HEK293T (cell line): ENCODE results near the gene IL17REL.

ENCODE experiments used
- BHLHE40 ChIP-seq: fragments of 450-650 bp; IDR thresholded peaks from 2 replicates; pipeline ENCODE4 v1.6.1; 2016; ENCODE audit warnings: mild to moderate bottlenecking, moderate library complexity, borderline replicate concordance
- ELF4 ChIP-seq: fragments of 450-650 bp; IDR thresholded peaks from 2 replicates; pipeline ENCODE4 v1.6.1; 2017; ENCODE audit warnings: antibody characterized with exemption
- FOXA1 ChIP-seq: fragments of 450-650 bp; IDR thresholded peaks from 2 replicates; pipeline ENCODE4 v1.6.1; 2016; ENCODE audit warnings: mild to moderate bottlenecking
- NFRKB ChIP-seq: fragments of 450-650 bp; IDR thresholded peaks from 2 replicates; pipeline ENCODE4 v1.6.1; 2016; ENCODE audit warnings: mild to moderate bottlenecking, moderate library complexity
- SP1 ChIP-seq: fragments of 450-650 bp; IDR thresholded peaks from 2 replicates; pipeline ENCODE4 v1.6.1; 2017
- ZNF384 ChIP-seq: fragments of 450-650 bp; IDR thresholded peaks from 2 replicates; pipeline ENCODE4 v1.6.1; 2016

DNA sequence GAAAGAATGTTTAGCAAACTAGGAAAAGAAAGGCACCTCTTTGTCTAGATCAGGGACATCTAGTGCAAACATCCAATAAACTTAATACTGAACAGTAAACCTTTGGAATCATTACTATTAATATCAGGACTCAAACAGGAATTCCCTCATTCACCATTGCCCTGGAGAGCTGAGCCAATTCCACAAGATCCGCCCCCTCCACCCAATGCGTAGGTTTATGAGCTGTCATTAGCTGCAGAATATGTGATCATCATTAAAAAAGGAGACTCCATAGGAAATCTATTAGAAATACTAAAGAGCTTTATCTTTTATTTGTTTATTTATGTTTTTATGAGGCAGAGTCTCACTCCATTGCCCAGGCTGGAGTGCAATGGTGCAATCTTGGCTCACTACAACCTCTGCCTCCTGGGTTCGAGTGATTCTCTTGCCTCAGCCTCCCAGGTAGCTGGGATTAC is 5.5 kb downstream of the IL17REL start:
- TF ChIP-seq ZNF384 (no peak), SP1 (no peak), NFRKB (no peak), ELF4 (no peak), FOXA1 (no peak), BHLHE40 (no peak)
